Cerebellar cortex (tissue), 1 donor: ENCODE results near the gene CLCA1.

Experiments used
- DNase-seq: peaks from one replicate; pipeline ENCODE4 v3.0.0-alpha.2; 2015; ENCODE audit warnings: low spot score

CLCA1 gene

GRCh38 chr1:86504137-86504479, 35.4 kb downstream of the CLCA1 start:
- DNase-seq = peak; percentile 5

DNA sequence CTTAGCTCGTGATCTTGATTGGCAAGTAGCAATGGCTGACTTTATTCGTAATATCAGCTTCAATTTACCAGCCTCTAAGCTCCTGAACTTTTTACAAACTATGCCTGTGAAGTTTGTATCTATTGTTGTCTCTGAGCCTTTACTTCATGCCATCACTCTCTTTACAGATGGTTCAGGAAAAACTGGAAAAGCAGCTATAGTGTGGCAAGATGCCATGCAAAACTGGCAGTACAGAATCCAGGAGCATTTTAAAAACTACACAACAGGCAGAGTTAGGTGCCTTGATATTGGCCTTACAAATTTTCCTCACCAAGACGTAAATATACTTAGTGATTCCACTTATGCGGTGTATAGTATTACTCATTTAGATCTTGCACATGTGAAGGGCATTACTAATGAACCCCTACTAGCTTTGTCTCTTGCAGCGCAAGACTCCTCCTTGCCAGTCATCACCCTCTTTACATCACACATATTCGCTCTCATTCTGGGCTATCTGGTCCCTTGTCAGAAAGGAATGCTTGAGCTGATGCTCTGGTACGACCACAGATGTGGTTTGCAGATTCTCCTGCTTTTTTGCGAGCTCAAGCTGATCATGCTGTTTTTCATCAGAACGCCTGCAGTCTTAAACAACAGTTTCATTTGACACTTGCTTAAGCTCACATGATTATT, 36.3 kb downstream of the CLCA1 start:
- DNase-seq = no peak

DNA sequence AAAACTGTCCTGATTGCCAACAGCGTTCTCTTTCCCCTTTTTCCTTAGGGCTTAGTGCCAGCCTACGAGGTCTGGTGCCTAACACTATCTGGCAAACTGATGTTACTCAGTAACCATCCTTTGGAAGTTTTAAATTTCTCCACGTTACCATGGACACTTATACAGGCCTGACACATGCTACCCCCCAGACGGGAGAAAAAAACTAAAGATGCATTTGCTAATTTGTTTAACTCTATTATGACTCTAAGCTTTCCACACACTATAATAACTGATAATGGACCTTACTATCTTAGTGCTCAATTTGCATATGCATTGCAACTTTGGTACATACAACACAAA, 36.8 kb downstream of the CLCA1 start:
- DNase-seq = no peak

DNA sequence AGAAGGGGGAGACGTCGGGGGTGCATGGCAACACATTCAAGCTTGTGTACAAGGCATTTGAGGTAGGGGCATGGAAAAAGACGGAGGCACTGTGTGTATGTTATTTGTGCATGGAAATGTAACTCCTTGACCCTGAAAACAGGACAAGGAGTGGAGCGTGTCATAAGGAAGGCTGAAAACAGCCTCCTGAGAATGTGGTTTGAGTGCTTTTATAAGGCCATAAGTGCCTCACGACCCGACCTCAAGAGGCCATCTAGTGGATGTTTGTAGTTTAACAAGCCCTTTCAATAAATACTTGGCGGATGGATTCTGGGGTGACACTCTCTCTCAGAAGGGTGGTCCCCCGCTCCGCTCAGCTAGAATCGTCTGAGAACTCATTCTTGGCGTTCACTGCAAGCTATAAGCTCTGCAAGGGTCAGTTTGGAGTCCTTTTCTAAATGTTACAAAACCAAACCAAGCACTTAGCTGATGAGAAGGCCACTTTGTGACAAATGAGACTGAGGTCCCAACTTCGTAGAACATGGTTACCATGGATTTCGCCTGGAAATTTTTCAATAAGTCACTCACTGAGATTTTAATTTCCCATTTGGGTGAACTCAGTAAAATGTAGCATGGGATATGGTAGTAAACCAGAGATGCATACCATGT, 39.3 kb downstream of the CLCA1 start:
- DNase-seq = peak; percentile 6

- no peak for DNase-seq
Observed at GRCh38 chr1:86508583-86508969, 39.8 kb downstream of the CLCA1 start.

DNA sequence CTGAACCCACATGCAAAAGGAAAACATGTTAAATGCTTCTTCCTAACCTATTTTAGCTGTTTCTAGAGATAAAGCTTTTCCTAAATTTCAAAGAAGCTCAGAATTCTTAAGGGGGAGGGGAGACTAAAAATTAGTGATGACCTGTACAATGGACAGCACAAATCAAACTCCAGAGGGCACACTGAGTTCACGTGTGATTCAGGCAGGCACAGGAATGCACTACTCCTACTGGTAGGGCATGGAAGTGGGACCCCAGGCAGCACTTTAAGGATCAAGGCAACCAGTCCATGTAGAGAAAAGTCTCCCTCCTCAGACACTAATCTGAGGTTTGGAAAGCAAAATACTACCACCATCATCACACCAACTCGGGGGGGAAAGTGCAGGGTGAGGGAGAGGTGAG, 46.9 kb downstream of the CLCA1 start:
- peak; percentile 13 for DNase-seq

DNA sequence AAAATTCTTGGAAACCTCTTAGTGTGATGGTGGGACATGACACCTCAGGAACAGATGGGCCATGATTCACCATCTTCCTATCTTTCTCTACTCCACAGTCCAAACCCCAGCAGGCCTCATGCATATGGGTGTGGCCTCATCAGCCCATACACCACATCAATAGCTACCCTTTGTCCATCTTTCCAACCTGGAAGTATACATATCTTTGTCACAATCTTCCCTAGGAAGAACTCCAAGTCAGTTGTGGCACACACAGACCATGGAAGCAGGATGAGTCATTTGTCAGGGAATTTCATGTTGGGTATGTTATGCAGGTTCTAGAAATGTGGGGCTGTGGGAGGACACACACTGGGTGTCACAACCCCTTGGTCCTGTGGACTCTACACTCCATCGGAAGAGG, 47.6 kb downstream of the CLCA1 start:
- DNase-seq = no peak

DNA sequence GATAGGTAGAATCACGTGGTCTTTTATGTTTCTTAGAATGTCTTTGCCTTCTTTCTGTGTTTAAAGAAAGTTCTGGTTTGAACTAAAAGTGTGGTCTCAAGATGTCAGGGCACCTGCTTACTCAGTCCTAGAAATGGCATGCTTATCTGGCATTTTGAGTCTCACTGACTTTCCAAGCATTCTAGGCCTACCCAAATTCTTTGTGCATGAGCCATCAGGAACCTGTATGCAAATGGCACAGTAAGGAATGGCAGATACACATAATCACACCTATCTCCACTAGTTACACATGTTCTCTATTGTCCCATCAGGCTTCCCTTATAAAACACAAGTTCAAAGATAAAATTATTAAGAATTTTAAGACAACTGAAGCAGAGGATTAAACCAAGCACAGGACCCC, 48.6 kb downstream of the CLCA1 start:
- DNase-seq = no peak

GRCh38 chr1:86520789-86521521, 52.2 kb downstream of the CLCA1 start:
- no peak for DNase-seq

DNA sequence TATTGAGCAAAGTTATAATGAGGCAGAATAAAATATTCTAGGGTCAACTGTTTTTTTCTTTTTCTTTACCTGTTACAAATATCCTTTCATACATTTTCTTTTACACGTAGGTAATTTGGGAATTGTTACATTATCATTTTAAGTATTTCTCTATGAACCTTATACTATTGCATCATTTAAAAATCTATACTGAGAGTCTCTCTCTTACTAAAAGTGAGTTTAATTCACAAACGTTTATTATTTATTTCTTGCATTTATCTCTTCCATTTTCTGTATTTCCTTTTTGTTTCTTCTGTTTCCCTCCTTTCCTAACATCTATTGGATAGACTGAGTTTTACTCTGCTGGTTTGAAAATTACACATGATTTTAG, 52.8 kb downstream of the CLCA1 start:
- no peak for DNase-seq

DNA sequence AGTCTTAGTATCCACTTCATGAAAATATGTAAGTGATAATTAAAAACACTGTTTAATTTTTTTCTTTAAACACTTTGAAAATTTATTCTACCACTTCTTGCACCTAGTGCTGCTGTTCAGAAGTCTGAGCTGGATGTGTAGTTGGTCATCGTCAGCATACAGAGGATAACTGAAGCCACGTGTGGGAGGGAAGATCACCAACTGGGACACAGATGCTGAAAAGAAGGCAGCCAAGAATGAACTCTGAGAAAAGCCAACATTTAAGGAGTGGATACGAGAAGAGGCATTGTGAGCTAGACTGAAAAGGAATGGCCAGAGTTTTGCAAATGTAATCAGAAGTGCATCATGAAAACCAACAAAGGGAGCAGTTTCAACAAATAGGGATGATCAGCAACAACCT, 53.5 kb downstream of the CLCA1 start:
- no peak for DNase-seq

DNA sequence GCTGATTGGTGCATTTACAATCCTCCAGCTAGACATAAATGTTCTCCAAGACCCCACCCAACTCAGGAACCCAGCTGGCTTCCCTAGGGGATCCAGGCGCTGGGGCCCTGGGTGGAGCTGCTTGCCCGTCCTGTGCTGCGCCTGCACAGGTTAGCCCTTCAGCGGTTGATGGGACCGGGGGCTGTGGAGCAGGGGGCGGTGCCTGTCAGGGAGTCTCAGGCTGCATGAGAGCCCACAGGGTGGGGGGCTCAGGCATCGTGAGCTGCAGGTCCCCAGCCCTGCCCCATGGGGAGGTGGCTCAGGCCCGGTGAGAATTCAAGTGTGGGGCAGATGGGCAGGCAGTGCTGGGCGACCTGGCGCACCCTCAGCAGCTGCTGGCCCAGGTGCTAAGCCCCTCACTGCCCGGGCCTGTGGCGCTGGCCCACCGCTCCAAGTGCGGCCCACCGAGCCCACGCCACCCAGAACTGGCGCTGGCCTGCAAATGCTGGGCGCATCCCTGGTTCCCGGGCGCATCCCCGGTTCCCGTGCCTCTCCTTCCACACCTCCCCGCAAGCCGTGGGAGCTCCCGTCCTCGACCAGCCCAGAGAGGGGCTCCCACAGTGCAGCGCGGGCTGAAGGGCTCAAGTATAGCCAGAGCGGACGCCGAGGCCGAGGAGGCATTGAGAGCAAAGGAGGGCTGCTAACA, 55.1 kb downstream of the CLCA1 start:
- no peak for DNase-seq

GRCh38 chr1:86527306-86527705, 58.6 kb downstream of the CLCA1 start:
- DNase-seq = no peak

- DNase-seq = no peak
Observed at GRCh38 chr1:86530211-86530845, 61.6 kb downstream of the CLCA1 start.

- DNase-seq = no peak
Observed at GRCh38 chr1:86537928-86538695, 69.4 kb downstream of the CLCA1 start.

DNA sequence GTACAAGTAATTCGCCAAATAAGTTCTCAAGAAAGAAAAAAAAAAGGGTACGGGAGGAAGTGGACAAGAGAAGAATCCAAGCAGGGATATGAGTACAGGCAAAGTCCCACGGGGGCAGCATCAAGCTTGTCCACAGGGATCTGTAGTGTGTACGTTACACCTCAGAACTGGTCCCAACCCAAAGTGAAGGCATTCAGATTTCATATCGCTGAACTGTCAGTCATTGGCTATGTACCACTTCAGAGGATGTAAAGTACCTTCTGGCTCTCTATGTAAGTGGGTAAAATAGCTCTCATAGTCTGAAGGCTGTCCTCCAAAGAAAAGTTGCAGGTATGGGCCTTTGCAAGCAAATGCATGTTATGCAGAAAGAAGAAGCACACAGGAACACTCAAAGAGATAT, 70.0 kb downstream of the CLCA1 start:
- DNase-seq = no peak

GRCh38 chr1:86541859-86542258, 73.1 kb downstream of the CLCA1 start:
- DNase-seq = no peak

DNA sequence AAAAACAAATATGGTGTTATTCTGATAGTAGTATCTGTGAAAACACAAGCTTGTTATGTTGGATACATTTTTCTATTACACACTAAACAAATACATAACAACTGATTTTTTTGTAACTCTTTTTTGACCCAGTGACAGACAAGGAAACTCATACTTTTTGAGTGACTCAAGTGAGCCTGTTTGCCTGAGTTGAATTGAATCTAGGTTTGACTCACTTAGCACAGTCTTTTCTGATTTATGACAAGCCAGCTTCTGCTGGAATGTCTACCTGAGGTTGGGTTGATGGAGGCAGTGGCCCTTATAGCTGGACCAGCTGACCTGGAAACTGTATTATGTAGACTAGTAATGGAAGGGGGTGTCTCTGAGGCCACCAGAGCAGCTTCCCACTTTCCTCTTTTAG, 73.9 kb downstream of the CLCA1 start:
- no peak for DNase-seq

GRCh38 chr1:86546787-86547221, 78.1 kb downstream of the CLCA1 start, which contains the start of gene CLCA4:
CLCA4 (plus strand) TSS chr1:86547078; CDS start chr1:86547120, 42 bp downstream.
- no peak for DNase-seq

GRCh38 chr1:86548839-86549238, 80.1 kb downstream of the CLCA1 start:
- no peak for DNase-seq
